Peyer's patch (tissue), 4 donors: Measurements from ENCODE around the gene ROBO3. TPM values are rescaled to one million over a fixed set of nuclear protein-coding genes. Genes with fewer than 3 reads are reported as not detected.

Experiments
- DNase-seq, 3 donors: peaks; one replicate each; pipeline ENCODE4 v3.0.0-alpha.2; 2017 to 2019
- H3K27ac ChIP-seq, 4 donors: fragments of 200-600 bp; sonication (generic); one replicate each; pipeline ENCODE4 v1.5.1; 2016 to 2019
- H3K27me3 ChIP-seq, 2 donors: fragments of 200-600 bp; sonication (generic); one replicate each; pipeline ENCODE4 v1.5.1; 2019
- H3K36me3 ChIP-seq, 3 donors: fragments of 200-600 bp; sonication (generic); one replicate each; pipeline ENCODE4 v1.5.1; 2016 to 2019
- H3K4me1 ChIP-seq, 4 donors: fragments of 200-600 bp; sonication (generic); one replicate each; pipeline ENCODE4 v1.5.1; 2016 to 2019
- H3K4me3 ChIP-seq, 4 donors: fragments of 200-600 bp; sonication (generic); 1 replicate in 3 of 4; 2 replicates in 1 of 4; pipeline ENCODE4 v1.5.1; 2016 to 2019; ENCODE audit warnings: mild to moderate bottlenecking in 1 of 4
- H3K9me3 ChIP-seq, 4 donors: fragments of 200-600 bp; sonication (generic); one replicate each; pipeline ENCODE4 v1.5.1; 2016 to 2019; ENCODE audit warnings: mild to moderate bottlenecking in 1 of 4
- POLR2A ChIP-seq, 2 donors: fragments of 450-650 bp; IDR thresholded peaks; one replicate each; pipeline ENCODE4 v1.5.1; 2017; ENCODE audit warnings: antibody characterized with exemption in 2 of 2, mild to moderate bottlenecking in 2 of 2, moderate library complexity in 2 of 2
- total RNA-seq, 4 donors: library from RNA; depleted of rRNA; stranded (reverse); fragments of >200 nt; gene quantifications; one replicate each; pipeline ENCODE4 v1.1.0, GENCODE V29; 2016
- TF ChIP-seq, protein P1 (sequence below), 6 experiments: fragments of 450-650 bp in 4 of 6; fragments of 200-600 bp in 2 of 6; sonication (generic) in 1 of 6; IDR thresholded peaks; one replicate each; pipeline ENCODE4 v1.5.1; 2017 to 2019; ENCODE audit warnings: antibody characterized with exemption in 6 of 6, mild to moderate bottlenecking in 3 of 6, moderate library complexity in 1 of 6

ROBO3 gene
- total RNA-seq, 4 donors from 2014 or later: 3.6 to 49.5 (median 16.1) TPM

DNA sequence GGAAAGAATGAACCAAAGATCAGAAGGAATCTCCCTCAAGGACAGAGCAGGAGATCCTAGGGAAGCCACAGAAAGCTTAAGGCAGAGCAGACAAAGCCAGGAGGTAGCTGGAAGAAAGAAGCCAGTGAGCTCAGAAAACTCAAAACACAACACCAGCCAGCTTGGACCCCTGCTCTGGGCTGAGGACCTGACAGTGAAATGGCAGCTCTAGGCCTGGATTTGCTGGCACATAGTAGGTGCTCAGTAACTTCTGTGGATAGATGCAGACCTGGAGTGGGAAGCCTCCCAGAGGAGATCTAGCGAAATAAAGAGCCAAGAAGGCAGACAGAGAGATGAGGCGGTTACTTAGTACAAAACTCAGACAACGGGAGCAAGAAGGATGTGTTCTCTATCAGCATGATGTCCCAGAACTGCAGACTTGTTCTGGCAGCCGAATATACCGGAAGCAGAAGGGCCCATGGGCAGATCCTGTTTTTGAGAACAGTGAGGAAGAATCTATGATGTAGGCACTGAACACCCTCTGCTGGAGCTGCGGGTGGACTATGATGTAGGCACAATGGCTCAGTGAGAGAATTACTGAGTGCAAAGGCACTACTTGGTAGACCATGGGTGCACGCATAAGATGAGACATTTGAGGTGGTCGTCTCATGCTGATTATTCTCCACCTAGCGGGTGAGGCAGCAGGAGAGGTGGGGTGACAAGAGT is 27.7 kb downstream of the ROBO3 start:
- H3K27me3 ChIP-seq: no peaks in the 10 kb centered on the region
- no peak for DNase-seq
- no peak overlapping the region for H3K4me3 ChIP-seq
- H3K9me3 ChIP-seq: no peaks in the 10 kb centered on the region
- no peaks in the 10 kb centered on the region for H3K36me3 ChIP-seq
- no peak for TF ChIP-seq POLR2A (IDR thresholded peaks at IDR 0.05)
- TF ChIP-seq, protein P1, sequence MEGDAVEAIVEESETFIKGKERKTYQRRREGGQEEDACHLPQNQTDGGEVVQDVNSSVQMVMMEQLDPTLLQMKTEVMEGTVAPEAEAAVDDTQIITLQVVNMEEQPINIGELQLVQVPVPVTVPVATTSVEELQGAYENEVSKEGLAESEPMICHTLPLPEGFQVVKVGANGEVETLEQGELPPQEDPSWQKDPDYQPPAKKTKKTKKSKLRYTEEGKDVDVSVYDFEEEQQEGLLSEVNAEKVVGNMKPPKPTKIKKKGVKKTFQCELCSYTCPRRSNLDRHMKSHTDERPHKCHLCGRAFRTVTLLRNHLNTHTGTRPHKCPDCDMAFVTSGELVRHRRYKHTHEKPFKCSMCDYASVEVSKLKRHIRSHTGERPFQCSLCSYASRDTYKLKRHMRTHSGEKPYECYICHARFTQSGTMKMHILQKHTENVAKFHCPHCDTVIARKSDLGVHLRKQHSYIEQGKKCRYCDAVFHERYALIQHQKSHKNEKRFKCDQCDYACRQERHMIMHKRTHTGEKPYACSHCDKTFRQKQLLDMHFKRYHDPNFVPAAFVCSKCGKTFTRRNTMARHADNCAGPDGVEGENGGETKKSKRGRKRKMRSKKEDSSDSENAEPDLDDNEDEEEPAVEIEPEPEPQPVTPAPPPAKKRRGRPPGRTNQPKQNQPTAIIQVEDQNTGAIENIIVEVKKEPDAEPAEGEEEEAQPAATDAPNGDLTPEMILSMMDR (IDR thresholded peaks at IDR 0.05): no peak
- H3K4me1 ChIP-seq: no peaks in the 10 kb centered on the region
- H3K27ac ChIP-seq: no peak overlapping the region

- no peak for TF ChIP-seq POLR2A (IDR thresholded peaks at IDR 0.05)
- TF ChIP-seq, protein P1 (IDR thresholded peaks at IDR 0.05): no peak
- Histone ChIP-seq H3K27ac (no peak overlapping the region), H3K9me3 (no peaks in the 10 kb centered on the region), H3K27me3 (no peaks in the 10 kb centered on the region), H3K4me3 (no peak overlapping the region), H3K4me1 (no peaks in the 10 kb centered on the region), H3K36me3 (no peaks in the 10 kb centered on the region)
- no peak for DNase-seq
Observed at GRCh38 chr11:124893781-124894401, 28.7 kb downstream of the ROBO3 start.

- H3K27me3 ChIP-seq: no peaks in the 10 kb centered on the region
- no peak overlapping the region for H3K4me3 ChIP-seq
- no peaks in the 10 kb centered on the region for H3K9me3 ChIP-seq
- H3K27ac ChIP-seq: peak overlapping the region in 1 of 4 donors; percentile 8
- no peak for DNase-seq
- H3K36me3 ChIP-seq: no peaks in the 10 kb centered on the region
- H3K4me1 ChIP-seq: no peaks in the 10 kb centered on the region
- no peak for TF ChIP-seq POLR2A (IDR thresholded peaks at IDR 0.05)
- TF ChIP-seq, protein P1 (IDR thresholded peaks at IDR 0.05): no peak
Observed at GRCh38 chr11:124894606-124895430, 29.6 kb downstream of the ROBO3 start.

- TF ChIP-seq, protein P1 (IDR thresholded peaks at IDR 0.05): no peak
- no peak for TF ChIP-seq POLR2A (IDR thresholded peaks at IDR 0.05)
- Histone ChIP-seq H3K9me3 (no peaks in the 10 kb centered on the region), H3K4me1 (no peaks in the 10 kb centered on the region), H3K36me3 (no peaks in the 10 kb centered on the region), H3K4me3 (peak overlapping the region in 1 of 4 donors; percentile 28), H3K27me3 (no peaks in the 10 kb centered on the region), H3K27ac (peak overlapping the region in 2 of 4 donors; percentile 8 to 70)
- no peak for DNase-seq
Observed at GRCh38 chr11:124895471-124895971, 30.3 kb downstream of the ROBO3 start.

- Histone ChIP-seq H3K27me3 (no peaks in the 10 kb centered on the region), H3K36me3 (no peaks in the 10 kb centered on the region), H3K27ac (peak overlapping the region in 2 of 4 donors; percentile 63 to 70), H3K4me1 (no peaks in the 10 kb centered on the region), H3K4me3 (peak overlapping the region in 1 of 4 donors; percentile 28), H3K9me3 (no peaks in the 10 kb centered on the region)
- no peak for DNase-seq
- TF ChIP-seq POLR2A (IDR thresholded peaks at IDR 0.05): no peak
- TF ChIP-seq, protein P1 (IDR thresholded peaks at IDR 0.05): no peak
Observed at GRCh38 chr11:124896071-124896750, 31.0 kb downstream of the ROBO3 start.
